Caco-2 (cell line): ENCODE measurements around the gene CHERP. TPM values are rescaled to one million over a fixed set of nuclear protein-coding genes. Genes with fewer than 3 reads are reported as not detected.

Experiments used
- BruUV-seq: library from RNA; stranded (reverse); fragments of 400-500 nt; replicated peaks from 2 replicates; lab custom pipeline; 2021; lab: Mats Ljungman, UMichigan
- CTCF ChIA-PET: fragments of 300-600 bp; sonication (Branson Sonifier 250); formaldehyde crosslinking; loops from one replicate; lab custom pipeline; 2022; ENCODE audit warnings: antibody characterized with exemption; lab: Charles Lee
- POLR2A ChIA-PET: fragments of 300-600 bp; sonication (Branson Sonifier 250); formaldehyde crosslinking; loops from one replicate; lab custom pipeline; 2022; ENCODE audit warnings: antibody characterized with exemption; lab: Charles Lee
- DNase-seq, 2 experiments: peaks; one replicate each; pipeline versions ENCODE4 v3.0.0 to v3.0.0-alpha.2; 2020 to 2022
- H3K27me3 ChIP-seq: replicated peaks from 2 replicates; pipeline ENCODE4 v1.6.0; 2011; ENCODE audit warnings: low read length; ENCODE audit not compliant: control insufficient read depth, insufficient read depth
- H3K36me3 ChIP-seq: 2 replicates; pipeline ENCODE4 v1.5.1; 2011; ENCODE audit warnings: low read length; ENCODE audit not compliant: control insufficient read depth, insufficient read depth
- H3K4me1 ChIP-seq: fragments of 250-450 bp; sonication (Bioruptor Pico); 2 replicates; pipeline ENCODE4 v1.5.1; 2020; ENCODE audit warnings: mild to moderate bottlenecking
- H3K4me3 ChIP-seq: 2 replicates; pipeline ENCODE4 v1.5.1; 2011; ENCODE audit warnings: low read depth, mild to moderate bottlenecking, control low read depth, low read length
- H3K9me3 ChIP-seq: fragments of 250-450 bp; sonication (Bioruptor Pico); 2 replicates; pipeline ENCODE4 v1.5.1; 2020; ENCODE audit warnings: mild to moderate bottlenecking, moderate library complexity
- H3K27ac Mint-ChIP-seq: one replicate; pipeline ENCODE4 v1.8.0; 2022; ENCODE audit warnings: mixed read lengths; ENCODE audit not compliant: unreplicated experiment
- H3K27me3 Mint-ChIP-seq: one replicate; pipeline ENCODE4 v1.8.0; 2022; ENCODE audit warnings: mixed read lengths; ENCODE audit not compliant: insufficient read depth, unreplicated experiment
- H3K36me3 Mint-ChIP-seq: one replicate; pipeline ENCODE4 v1.8.0; 2022; ENCODE audit warnings: mild to moderate bottlenecking, mixed read lengths; ENCODE audit not compliant: insufficient read depth, unreplicated experiment
- H3K4me1 Mint-ChIP-seq: one replicate; pipeline ENCODE4 v1.8.0; 2022; ENCODE audit warnings: low read depth, mixed read lengths; ENCODE audit not compliant: unreplicated experiment
- H3K4me3 Mint-ChIP-seq: one replicate; pipeline ENCODE4 v1.8.0; 2022; ENCODE audit warnings: mild to moderate bottlenecking, moderate library complexity, mixed read lengths; ENCODE audit not compliant: unreplicated experiment
- H3K9me3 Mint-ChIP-seq: one replicate; pipeline ENCODE4 v1.8.0; 2022; ENCODE audit warnings: mixed read lengths; ENCODE audit not compliant: unreplicated experiment
- intact Hi-C: fragments of 100-400 bp; cut with micrococcal nuclease; formaldehyde crosslinking; loops from one replicate; pipeline ENCODE4 v1.10.0; 2022; ENCODE audit not compliant: unreplicated experiment
- total RNA-seq: library from RNA; stranded (reverse); gene quantifications from 2 replicates; pipeline ENCODE4 v1.2.3, GENCODE V29; 2022
- TF ChIP-seq, protein P1 (sequence below), 2 experiments: fragments of 200-600 bp in 1 of 2; IDR thresholded peaks; 1 replicate in 1 of 2; 2 replicates in 1 of 2; pipeline versions ENCODE4 v1.5.1 to v1.8.0; 2011 to 2022; ENCODE audit warnings: antibody characterized with exemption in 1 of 2, control low read depth in 1 of 2, inconsistent platforms in 1 of 2, low read depth in 1 of 2, low read length in 1 of 2, mild to moderate bottlenecking in 1 of 2, moderate library complexity in 1 of 2; ENCODE audit not compliant: insufficient read depth in 1 of 2, severe bottlenecking in 1 of 2, unreplicated experiment in 1 of 2

The CHERP gene
- total RNA-seq, 1 experiment from 2014 or later, result 66.1 TPM

DNA sequence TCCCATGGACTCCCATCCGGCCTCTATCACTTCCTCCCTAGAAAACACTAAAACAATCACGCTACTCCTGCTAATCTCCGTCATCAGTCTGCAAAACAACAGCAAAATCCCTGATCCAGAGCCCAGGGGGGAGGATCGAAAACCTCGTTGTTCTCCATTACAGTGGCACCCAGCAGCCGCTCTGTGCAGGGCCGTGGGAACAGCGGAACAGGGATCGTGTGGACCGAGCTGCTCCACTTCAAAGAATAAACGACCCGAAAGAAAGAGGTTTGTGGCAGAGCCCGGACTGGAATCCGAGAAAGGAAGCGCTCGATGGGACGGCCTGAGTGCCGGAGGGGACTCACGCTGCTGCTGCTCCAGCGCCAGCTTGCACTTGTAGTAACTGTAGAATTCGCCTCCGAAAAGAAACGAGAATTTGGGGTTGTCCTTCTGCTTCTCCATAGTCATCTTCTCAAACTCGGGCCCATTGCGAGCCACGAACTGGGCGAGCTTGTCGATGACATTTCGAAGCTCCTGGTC lies 652 bp downstream of the CHERP start:
- BruUV-seq, result TSS peak; percentile 77
- intact Hi-C loops, result no loop called here
- Mint-ChIP-seq H3K4me1 (no peaks in the 10 kb centered on the region), H3K4me3 (peak overlapping the region; percentile 78), H3K9me3 (no peaks in the 10 kb centered on the region), H3K36me3 (peaks cover 52% of the 10 kb centered on the region), H3K27me3 (no peaks in the 10 kb centered on the region), H3K27ac (peak overlapping the region; percentile 26)
- DNase-seq, result peak in 1 of 2 experiments; percentile 13
- Histone ChIP-seq H3K9me3 (no peaks in the 10 kb centered on the region), H3K27me3 (no peaks in the 10 kb centered on the region), H3K4me1 (0 out of 2 replicates have a peak, but pooled peaks cover 6% of the 10 kb centered on the region), H3K4me3 (peak overlapping the region; percentile 94), H3K36me3 (peaks cover 2% of the 10 kb centered on the region; the same call in 1 of the 2 replicates)
- ChIA-PET CTCF (interaction anchor here (0.5 kb wide), 1 partner anchor 716 kb away, joined by 3 read pairs; no protein-coding TSS in a partner anchor), POLR2A (interaction anchor here (0.6 kb wide), 1 partner anchor 44 kb away, joined by 3 read pairs; no protein-coding TSS in a partner anchor)
- TF ChIP-seq, protein P1, sequence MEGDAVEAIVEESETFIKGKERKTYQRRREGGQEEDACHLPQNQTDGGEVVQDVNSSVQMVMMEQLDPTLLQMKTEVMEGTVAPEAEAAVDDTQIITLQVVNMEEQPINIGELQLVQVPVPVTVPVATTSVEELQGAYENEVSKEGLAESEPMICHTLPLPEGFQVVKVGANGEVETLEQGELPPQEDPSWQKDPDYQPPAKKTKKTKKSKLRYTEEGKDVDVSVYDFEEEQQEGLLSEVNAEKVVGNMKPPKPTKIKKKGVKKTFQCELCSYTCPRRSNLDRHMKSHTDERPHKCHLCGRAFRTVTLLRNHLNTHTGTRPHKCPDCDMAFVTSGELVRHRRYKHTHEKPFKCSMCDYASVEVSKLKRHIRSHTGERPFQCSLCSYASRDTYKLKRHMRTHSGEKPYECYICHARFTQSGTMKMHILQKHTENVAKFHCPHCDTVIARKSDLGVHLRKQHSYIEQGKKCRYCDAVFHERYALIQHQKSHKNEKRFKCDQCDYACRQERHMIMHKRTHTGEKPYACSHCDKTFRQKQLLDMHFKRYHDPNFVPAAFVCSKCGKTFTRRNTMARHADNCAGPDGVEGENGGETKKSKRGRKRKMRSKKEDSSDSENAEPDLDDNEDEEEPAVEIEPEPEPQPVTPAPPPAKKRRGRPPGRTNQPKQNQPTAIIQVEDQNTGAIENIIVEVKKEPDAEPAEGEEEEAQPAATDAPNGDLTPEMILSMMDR (IDR thresholded peaks at IDR 0.05; ENCODE audit: insufficient read depth in 1 of 2, low read depth in 1 of 2, low read length in 1 of 2, severe bottlenecking in 1 of 2, unreplicated experiment in 1 of 2), result no peak

GRCh38 chr19:16540948-16541347 lies 1.3 kb downstream of the CHERP start:
- Mint-ChIP-seq H3K27me3 (no peaks in the 10 kb centered on the region), H3K4me1 (no peaks in the 10 kb centered on the region), H3K9me3 (no peaks in the 10 kb centered on the region), H3K4me3 (peak overlapping the region; percentile 78), H3K36me3 (peaks cover 56% of the 10 kb centered on the region), H3K27ac (peak overlapping the region; percentile 26)
- CTCF ChIA-PET, result no interaction called here
- Histone ChIP-seq H3K4me3 (peak overlapping the region; percentile 94), H3K36me3 (peaks cover 2% of the 10 kb centered on the region; the same call in 1 of the 2 replicates), H3K9me3 (no peaks in the 10 kb centered on the region), H3K4me1 (0 out of 2 replicates have a peak, but pooled peaks cover 6% of the 10 kb centered on the region), H3K27me3 (no peaks in the 10 kb centered on the region)
- BruUV-seq, result no TSS peak
- no peak for DNase-seq
- POLR2A ChIA-PET, result no interaction called here
- TF ChIP-seq, protein P1 (IDR thresholded peaks at IDR 0.05; ENCODE audit: insufficient read depth in 1 of 2, low read depth in 1 of 2, low read length in 1 of 2, severe bottlenecking in 1 of 2, unreplicated experiment in 1 of 2), result no peak
- intact Hi-C loops, result no loop called here

DNA sequence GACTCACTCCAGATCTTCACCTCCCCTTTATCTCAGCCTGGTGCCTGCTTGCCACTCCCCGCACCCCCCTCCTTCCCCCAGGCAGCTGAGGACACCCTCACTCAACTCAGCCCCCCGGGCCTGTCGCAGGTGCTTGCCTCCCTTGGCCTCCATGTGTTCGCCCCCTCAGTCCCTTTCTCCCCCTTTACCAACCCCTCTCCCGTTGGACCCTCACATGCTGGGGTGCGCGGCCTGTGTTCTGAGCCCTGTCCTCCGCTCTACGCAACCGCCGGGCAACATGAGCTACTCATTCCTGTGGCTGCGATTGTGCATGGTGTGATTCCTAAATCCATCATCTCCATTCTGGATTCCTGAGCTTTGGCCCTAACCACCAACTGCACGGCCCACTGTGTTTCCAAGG lies 5.1 kb downstream of the CHERP start:
- no peak overlapping the region for H3K4me3 ChIP-seq
- no peaks in the 10 kb centered on the region for H3K9me3 Mint-ChIP-seq
- ChIA-PET POLR2A (no interaction called here), CTCF (no interaction called here)
- H3K4me1 Mint-ChIP-seq, result no peaks in the 10 kb centered on the region
- DNase-seq, result no peak
- no peaks in the 10 kb centered on the region for H3K27me3 Mint-ChIP-seq
- TF ChIP-seq, protein P1 (IDR thresholded peaks at IDR 0.05; ENCODE audit: insufficient read depth in 1 of 2, low read depth in 1 of 2, low read length in 1 of 2, severe bottlenecking in 1 of 2, unreplicated experiment in 1 of 2), result no peak
- intact Hi-C loops, result no loop called here
- no peaks in the 10 kb centered on the region for H3K27me3 ChIP-seq
- peaks cover 85% of the 10 kb centered on the region for H3K36me3 Mint-ChIP-seq
- H3K36me3 ChIP-seq, result peaks cover 2% of the 10 kb centered on the region
- H3K4me1 ChIP-seq, result 0 out of 2 replicates have a peak, but pooled peaks cover 4% of the 10 kb centered on the region
- BruUV-seq, result no TSS peak
- H3K9me3 ChIP-seq, result no peaks in the 10 kb centered on the region
- no peak overlapping the region for H3K27ac Mint-ChIP-seq
- no peak overlapping the region for H3K4me3 Mint-ChIP-seq
